IPS DF 4.7 (cell line): Measurements from ENCODE around the gene NGLY1.
A peak's percentile ranks its signal among the peaks of the same experiment; 100 is the strongest.

Experiments used
- DNase-seq: peaks from one replicate; pipeline ENCODE4 v3.0.0-alpha.2; 2013; ENCODE audit warnings: low spot score; ENCODE audit errors: extremely low read depth

Gene NGLY1

DNA sequence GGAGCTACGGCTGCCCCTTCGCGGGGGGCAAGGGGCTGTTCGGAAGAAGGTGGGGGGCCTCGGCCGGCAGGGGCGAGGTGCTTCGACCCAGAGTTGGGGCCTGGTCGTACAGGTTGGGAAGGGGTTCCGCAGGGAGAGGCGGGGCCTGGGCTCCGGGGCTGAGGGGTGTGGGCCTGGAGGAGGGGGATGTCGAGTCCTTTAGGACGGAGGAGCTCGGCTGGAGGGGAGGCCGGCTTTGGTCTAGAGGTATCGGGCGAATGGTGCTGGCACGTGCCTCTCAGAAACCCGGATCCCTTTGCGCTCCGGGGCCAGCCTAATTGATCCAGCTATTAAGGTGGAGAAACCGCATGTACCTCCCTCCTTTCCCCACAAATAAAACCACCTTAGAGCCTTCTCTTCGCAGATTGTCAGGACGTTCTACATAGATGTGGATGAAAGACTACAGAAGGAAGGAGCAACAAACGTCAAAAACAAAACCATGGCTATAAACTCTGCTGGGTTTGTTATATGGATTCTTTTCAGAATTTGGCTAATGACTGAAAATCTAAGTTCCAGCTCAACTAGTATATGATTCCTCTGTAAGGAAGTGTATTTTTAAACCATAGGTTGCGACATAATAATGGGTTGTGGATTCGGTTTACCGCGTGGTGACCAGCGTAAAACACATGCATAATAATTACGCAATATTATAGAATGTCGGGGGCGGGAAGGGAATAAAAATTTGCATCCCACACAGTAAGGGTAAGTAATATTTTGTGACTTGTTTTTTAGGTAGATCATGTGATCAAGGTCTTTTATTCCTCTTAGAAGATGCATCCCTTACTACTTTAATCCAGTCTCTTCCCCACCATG is 644 bp upstream of the NGLY1 start:
- no peak for DNase-seq

GRCh38 chr3:25782636-25782937 is 656 bp downstream of the NGLY1 start:
- DNase-seq: no peak

- DNase-seq: no peak
Observed at GRCh38 chr3:25781758-25782594, 1.3 kb downstream of the NGLY1 start.

GRCh38 chr3:25781145-25781757 is 2.0 kb downstream of the NGLY1 start:
- DNase-seq: no peak

- DNase-seq: no peak
Observed at GRCh38 chr3:25780618-25781017, 2.6 kb downstream of the NGLY1 start.

- DNase-seq: no peak
Observed at GRCh38 chr3:25775936-25776335, 7.3 kb downstream of the NGLY1 start.

GRCh38 chr3:25768851-25769250 is 14.4 kb downstream of the NGLY1 start:
- DNase-seq: no peak

DNA sequence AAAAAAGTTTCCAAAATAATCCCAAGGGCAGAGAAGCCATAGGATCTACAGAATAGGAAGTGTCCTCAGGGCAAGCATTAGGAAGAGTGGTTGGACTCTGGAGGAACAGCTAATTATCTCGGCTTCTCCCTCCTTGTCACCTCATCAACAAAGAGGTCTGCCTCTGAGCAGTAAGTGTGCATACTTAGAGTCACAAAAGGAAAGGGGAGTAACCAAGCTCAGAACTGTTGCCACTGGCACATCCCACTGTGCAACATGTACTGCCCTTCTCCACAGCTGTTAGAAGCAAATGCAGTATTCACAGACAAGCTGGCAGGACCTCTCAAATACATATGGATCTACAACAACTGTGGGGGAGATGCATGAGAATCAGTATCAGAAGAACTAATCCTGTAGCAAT is 31.5 kb downstream of the NGLY1 start:
- DNase-seq: no peak

DNA sequence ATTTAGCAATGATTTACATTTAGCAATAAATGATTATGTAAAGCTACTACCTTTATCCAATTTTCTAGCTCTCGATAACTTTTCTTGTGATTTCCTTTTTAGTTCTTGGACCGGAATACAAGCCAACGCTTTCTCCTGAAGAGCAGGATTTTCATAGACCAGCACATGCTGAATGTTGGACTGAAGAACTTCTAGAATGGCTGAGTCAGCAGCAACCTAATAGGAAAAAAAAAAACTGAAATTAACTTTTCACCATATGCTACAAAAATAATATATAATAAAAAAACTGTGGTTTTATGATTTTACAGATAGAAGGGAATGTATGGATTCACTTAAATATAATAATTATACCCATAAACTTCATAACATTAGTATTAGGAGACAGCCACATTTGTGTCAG is 32.2 kb downstream of the NGLY1 start:
- DNase-seq: no peak

DNA sequence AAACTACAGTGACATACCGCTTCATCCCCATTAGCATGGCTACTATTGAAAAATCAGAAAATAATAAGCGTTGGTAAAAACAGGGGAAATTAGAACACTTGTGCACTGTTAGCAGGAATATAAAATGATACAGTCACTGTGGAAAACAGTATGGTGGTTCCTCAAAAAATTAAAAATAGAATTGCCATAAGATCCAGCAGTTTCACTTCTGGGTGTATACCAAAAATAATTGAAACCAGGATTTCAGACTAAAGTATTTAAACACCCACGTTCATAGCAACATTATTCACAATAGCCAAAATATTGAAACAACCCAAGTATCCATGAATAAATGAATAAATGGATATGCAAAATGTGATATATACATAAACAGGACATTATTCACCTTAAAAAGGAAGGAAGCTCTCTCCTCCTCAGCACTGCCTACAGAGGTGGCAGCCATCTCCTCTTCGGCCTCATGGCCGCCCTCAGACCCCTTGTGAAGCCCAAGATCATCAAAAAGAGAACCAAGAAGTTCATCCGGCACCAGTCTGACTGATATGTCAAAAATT is 34.1 kb downstream of the NGLY1 start:
- no peak for DNase-seq

GRCh38 chr3:25748189-25748588 is 35.1 kb downstream of the NGLY1 start:
- DNase-seq: peak; percentile 14

GRCh38 chr3:25747033-25747432 is 36.2 kb downstream of the NGLY1 start:
- DNase-seq: no peak

DNA sequence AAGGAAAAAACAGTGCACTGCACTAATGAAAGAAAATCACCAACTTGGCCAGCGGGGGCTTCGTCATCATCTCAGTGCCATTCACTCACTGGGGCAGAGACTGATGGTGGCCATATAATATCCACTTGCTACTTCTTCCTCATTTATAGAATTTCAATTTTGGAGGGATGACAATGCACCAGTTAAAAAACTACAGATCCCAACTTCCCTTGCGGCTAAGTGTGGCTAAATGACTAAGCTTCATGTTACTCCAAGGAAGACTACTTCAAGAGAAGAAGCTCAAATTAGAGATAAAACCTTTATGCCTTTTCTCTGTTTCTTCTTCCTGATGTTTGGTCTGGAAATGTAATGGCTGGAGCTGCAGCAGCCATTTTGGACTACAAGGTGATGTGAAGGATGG is 38.8 kb downstream of the NGLY1 start:
- no peak for DNase-seq

DNA sequence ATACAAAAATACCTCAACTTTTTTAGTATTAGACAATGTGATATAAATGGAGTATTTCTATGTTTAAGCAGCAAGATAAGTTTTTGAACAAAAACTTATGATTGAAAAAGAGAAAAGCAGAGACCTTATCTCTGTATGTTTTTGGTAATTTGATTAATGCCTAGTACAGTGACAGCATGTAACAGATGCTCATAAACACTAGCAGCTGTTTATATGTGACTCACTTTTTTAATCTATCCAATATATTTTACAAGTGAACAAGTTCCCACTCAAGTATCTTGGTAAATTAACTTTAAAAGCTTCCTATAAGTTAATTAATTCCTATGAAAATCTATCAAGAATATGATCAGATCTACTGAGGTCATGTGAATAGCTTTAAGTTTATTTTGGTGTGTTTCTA is 55.1 kb downstream of the NGLY1 start:
- no peak for DNase-seq

DNA sequence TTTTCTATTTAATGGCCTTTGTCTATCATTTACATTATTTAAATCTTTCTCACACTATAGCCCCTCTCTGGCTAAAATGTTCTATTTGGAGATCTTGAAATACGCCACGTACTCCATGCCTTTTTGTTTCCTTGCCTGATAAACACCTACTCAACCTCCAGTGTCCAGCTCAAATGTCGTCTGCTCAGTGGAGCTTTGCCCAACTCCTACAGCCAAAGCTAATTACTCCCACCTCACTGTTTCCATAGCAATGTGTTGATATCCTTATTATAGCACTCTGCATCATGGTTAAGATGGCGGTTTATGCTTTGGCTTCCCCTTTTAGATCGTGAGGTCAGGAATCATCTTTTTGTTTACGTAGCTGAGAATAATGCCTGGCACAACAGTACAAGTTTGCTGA is 55.9 kb downstream of the NGLY1 start:
- DNase-seq: no peak

DNA sequence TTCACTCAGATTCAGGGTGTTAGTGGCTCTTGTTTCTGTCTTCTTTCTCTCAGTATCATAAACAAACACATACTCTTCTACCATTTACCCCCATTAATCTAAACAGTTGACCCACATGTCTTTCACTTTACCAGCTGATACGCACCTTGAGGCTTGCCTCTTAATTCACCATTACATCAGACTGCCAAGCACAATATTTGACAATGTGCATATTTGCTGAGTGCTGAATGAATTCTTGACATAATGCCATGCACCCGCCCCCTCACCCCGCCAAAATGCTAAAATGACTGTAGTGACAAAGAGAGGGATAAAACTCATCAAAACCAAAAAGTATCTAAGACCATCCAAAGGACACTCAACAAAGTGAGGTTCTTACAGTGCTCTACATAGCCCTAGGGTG is 57.4 kb downstream of the NGLY1 start:
- DNase-seq: no peak

GRCh38 chr3:25724948-25725645 is 58.1 kb downstream of the NGLY1 start:
- no peak for DNase-seq

DNA sequence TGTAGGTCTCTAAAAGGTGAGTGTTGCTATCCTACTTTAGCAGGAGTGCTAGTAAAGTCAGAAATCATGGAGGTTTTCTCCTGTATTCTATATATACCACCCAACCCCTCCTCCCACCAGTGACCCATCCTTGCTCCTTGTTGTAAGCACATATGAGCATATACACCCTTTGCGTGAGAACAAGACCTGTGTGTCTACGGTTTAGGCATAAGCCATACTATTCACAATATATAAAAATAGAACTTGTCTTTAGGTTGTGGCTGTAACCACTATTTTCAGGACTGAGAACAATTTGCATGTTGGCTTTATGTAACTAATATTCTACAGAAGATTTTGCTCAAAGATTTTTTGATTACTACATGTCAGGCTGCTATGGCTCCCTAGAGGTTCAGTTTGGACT is 59.4 kb downstream of the NGLY1 start:
- DNase-seq: no peak

- DNase-seq: no peak
Observed at GRCh38 chr3:25719321-25719720, 63.9 kb downstream of the NGLY1 start.

- no peak for DNase-seq
Observed at GRCh38 chr3:25713341-25713985, 69.8 kb downstream of the NGLY1 start.

DNA sequence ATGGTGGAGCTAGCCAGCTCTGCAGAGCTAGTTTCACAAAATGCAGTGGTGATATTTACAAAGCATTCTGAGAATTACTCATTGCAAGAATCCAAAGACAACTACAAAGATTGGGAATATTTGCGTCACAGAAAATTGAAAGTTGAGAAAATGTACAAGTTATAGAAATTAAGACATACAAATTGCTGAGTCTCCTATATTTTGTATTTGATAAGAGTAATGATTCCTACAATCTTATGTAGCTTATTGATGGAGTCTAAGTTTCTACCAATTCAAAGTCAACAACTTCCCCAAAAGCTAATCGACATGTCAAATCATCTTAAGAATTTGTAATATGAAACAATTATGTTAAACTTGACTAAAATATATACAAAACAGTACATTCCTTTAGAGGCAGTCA is 72.2 kb downstream of the NGLY1 start:
- DNase-seq: no peak
